HG03039 (cell line): Measurements from ENCODE around the gene CAMKK2.
"Not testable (repeated sequence)": the region's sequence is repeated elsewhere in the genome, so short reads cannot be mapped to it uniquely, and the experiment has no call there.

Experiments
- ATAC-seq: cut with Tn5 transposase; IDR thresholded peaks from one replicate; pipeline ENCODE4 v1.9.1; 2021; ENCODE audit warnings: mild to moderate bottlenecking, moderate library complexity; ENCODE audit not compliant: unreplicated experiment

CAMKK2 gene

GRCh38 chr12:121227294-121227693 is 69.2 kb downstream of the CAMKK2 start:
- ATAC-seq = no peak

GRCh38 chr12:121226871-121227270 is 69.6 kb downstream of the CAMKK2 start:
- not testable (repeated sequence) for ATAC-seq

- ATAC-seq = no peak
Measured at GRCh38 chr12:121226399-121226798, 70.1 kb downstream of the CAMKK2 start.

GRCh38 chr12:121224591-121224990 is 71.9 kb downstream of the CAMKK2 start:
- no peak for ATAC-seq

GRCh38 chr12:121223292-121224285 is 72.9 kb downstream of the CAMKK2 start:
- no peak for ATAC-seq

GRCh38 chr12:121222847-121223246 is 73.7 kb downstream of the CAMKK2 start:
- ATAC-seq = no peak

- no peak for ATAC-seq
Measured at GRCh38 chr12:121219353-121219986, 77.0 kb downstream of the CAMKK2 start.

GRCh38 chr12:121218588-121219352 is 77.7 kb downstream of the CAMKK2 start:
- no peak for ATAC-seq

GRCh38 chr12:121217761-121218160 is 78.7 kb downstream of the CAMKK2 start:
- ATAC-seq = no peak

- no peak for ATAC-seq
Measured at GRCh38 chr12:121217063-121217462, 79.4 kb downstream of the CAMKK2 start.

GRCh38 chr12:121216102-121216501 is 80.4 kb downstream of the CAMKK2 start:
- ATAC-seq = no peak

GRCh38 chr12:121214855-121215745 is 81.4 kb downstream of the CAMKK2 start:
- ATAC-seq = no peak

- no peak for ATAC-seq
Measured at GRCh38 chr12:121214166-121214777, 82.2 kb downstream of the CAMKK2 start.

GRCh38 chr12:121212875-121213274 is 83.6 kb downstream of the CAMKK2 start:
- ATAC-seq = no peak

- peak; percentile 75 for ATAC-seq
Measured at GRCh38 chr12:121209624-121210572, 86.6 kb downstream of the CAMKK2 start, which contains the start of gene P2RX4. Gene P2RX4, plus strand, starts transcription at chr12:121210129. Its CDS starts 36 bp downstream, at chr12:121210165.

GRCh38 chr12:121209221-121209620 is 87.3 kb downstream of the CAMKK2 start:
- ATAC-seq = no peak

- not testable (repeated sequence) for ATAC-seq
Measured at GRCh38 chr12:121208571-121208970, 87.9 kb downstream of the CAMKK2 start.

- ATAC-seq = no peak
Measured at GRCh38 chr12:121205491-121205890, 91.0 kb downstream of the CAMKK2 start.

- ATAC-seq = no peak
Measured at GRCh38 chr12:121203482-121203881, 93.0 kb downstream of the CAMKK2 start.
